Measurements from ENCODE around the gene FAM170A.

Gene FAM170A

GRCh38 chr5:119656023-119656422, 26.7 kb downstream of the FAM170A start:
- H3K27me3 Mint-ChIP-seq (ENCODE audit: low read depth), result no peaks in the 10 kb centered on the region
- TF ChIP-seq, protein P1, sequence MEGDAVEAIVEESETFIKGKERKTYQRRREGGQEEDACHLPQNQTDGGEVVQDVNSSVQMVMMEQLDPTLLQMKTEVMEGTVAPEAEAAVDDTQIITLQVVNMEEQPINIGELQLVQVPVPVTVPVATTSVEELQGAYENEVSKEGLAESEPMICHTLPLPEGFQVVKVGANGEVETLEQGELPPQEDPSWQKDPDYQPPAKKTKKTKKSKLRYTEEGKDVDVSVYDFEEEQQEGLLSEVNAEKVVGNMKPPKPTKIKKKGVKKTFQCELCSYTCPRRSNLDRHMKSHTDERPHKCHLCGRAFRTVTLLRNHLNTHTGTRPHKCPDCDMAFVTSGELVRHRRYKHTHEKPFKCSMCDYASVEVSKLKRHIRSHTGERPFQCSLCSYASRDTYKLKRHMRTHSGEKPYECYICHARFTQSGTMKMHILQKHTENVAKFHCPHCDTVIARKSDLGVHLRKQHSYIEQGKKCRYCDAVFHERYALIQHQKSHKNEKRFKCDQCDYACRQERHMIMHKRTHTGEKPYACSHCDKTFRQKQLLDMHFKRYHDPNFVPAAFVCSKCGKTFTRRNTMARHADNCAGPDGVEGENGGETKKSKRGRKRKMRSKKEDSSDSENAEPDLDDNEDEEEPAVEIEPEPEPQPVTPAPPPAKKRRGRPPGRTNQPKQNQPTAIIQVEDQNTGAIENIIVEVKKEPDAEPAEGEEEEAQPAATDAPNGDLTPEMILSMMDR (IDR thresholded peaks at IDR 0.05; ENCODE audit: unreplicated experiment in 3 of 3), result no peak
- no peaks in the 10 kb centered on the region for H3K36me3 Mint-ChIP-seq (ENCODE audit: low read depth)
- H3K27ac Mint-ChIP-seq, result no peak overlapping the region
- no peaks in the 10 kb centered on the region for H3K9me3 Mint-ChIP-seq
- no peak overlapping the region for H3K4me3 Mint-ChIP-seq
- peaks cover 4% of the 10 kb centered on the region for H3K4me1 Mint-ChIP-seq

GRCh38 chr5:119666542-119666941, 37.2 kb downstream of the FAM170A start:
- Mint-ChIP-seq H3K27me3 (ENCODE audit: low read depth) (no peaks in the 10 kb centered on the region), H3K9me3 (peaks cover 23% of the 10 kb centered on the region), H3K36me3 (ENCODE audit: low read depth) (no peaks in the 10 kb centered on the region), H3K4me3 (no peak overlapping the region), H3K4me1 (no peaks in the 10 kb centered on the region), H3K27ac (no peak overlapping the region)
- TF ChIP-seq, protein P1 (IDR thresholded peaks at IDR 0.05; ENCODE audit: unreplicated experiment in 3 of 3), result no peak

- Mint-ChIP-seq H3K27me3 (ENCODE audit: low read depth) (no peaks in the 10 kb centered on the region), H3K4me3 (no peak overlapping the region), H3K9me3 (peaks cover 7% of the 10 kb centered on the region), H3K4me1 (peaks cover 6% of the 10 kb centered on the region), H3K27ac (no peak overlapping the region), H3K36me3 (ENCODE audit: low read depth) (no peaks in the 10 kb centered on the region)
- TF ChIP-seq, protein P1 (IDR thresholded peaks at IDR 0.05; ENCODE audit: unreplicated experiment in 3 of 3), result no peak
These were observed 49.1 kb downstream of the FAM170A start for GRCh38 chr5:119678351-119679028.

- no peaks in the 10 kb centered on the region for H3K27me3 Mint-ChIP-seq (ENCODE audit: low read depth)
- peaks cover 6% of the 10 kb centered on the region for H3K4me1 Mint-ChIP-seq
- peaks cover 4% of the 10 kb centered on the region for H3K36me3 Mint-ChIP-seq (ENCODE audit: low read depth)
- no peak overlapping the region for H3K4me3 Mint-ChIP-seq
- peaks cover 10% of the 10 kb centered on the region for H3K9me3 Mint-ChIP-seq
- no peak overlapping the region for H3K27ac Mint-ChIP-seq
- TF ChIP-seq, protein P1 (IDR thresholded peaks at IDR 0.05; ENCODE audit: unreplicated experiment in 3 of 3), result no peak
These were observed 50.7 kb downstream of the FAM170A start for GRCh38 chr5:119680080-119680479.

DNA sequence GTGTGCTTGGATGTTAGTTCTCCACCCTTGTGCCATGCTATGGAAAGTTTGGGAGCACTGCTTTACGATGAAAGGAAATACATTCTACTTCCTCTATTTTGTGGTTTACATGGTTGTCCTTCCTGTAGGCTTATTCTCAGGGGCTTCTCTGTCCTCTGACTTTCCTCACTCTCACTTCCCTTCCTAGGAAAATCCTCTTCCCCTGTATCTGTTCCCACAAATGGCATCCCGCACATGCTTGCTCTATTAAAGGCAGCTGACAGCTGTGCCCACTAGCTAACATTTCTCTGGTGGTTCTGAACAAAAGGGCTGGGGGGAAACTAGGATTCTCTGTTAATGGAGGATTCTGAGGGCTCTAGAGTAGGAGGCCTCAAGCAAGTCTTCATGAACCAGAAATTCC, 52.4 kb downstream of the FAM170A start:
- Mint-ChIP-seq H3K27ac (peak overlapping the region in 2 of 3 experiments; percentile 5 to 82), H3K4me1 (peaks cover 6% of the 10 kb centered on the region), H3K36me3 (ENCODE audit: low read depth) (peaks cover 4% of the 10 kb centered on the region), H3K27me3 (ENCODE audit: low read depth) (no peaks in the 10 kb centered on the region), H3K9me3 (peaks cover 10% of the 10 kb centered on the region), H3K4me3 (no peak overlapping the region)
- TF ChIP-seq, protein P1 (IDR thresholded peaks at IDR 0.05; ENCODE audit: unreplicated experiment in 3 of 3), result no peak

DNA sequence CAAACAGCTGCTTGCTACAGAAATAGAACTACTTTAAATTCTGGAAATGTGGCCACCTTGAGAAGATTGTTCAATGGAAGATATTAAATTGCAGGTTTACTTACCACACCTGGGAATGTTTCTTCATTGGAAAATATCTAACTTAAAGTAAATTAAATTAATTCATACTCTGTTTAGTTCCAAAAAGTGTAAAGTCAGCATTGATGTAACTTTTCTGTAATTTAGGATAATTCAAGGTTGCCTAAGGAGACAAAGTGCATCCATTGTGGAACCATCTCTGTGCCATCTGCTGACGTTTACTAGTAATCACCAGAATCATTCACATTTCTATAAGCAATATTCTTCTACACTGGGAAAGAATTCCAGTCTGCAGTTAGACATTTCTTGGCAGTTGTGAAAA, 53.0 kb downstream of the FAM170A start:
- H3K4me1 Mint-ChIP-seq, result peaks cover 6% of the 10 kb centered on the region
- no peaks in the 10 kb centered on the region for H3K27me3 Mint-ChIP-seq (ENCODE audit: low read depth)
- no peak overlapping the region for H3K4me3 Mint-ChIP-seq
- peaks cover 4% of the 10 kb centered on the region for H3K36me3 Mint-ChIP-seq (ENCODE audit: low read depth)
- TF ChIP-seq, protein P1 (IDR thresholded peaks at IDR 0.05; ENCODE audit: unreplicated experiment in 3 of 3), result no peak
- H3K27ac Mint-ChIP-seq, result no peak overlapping the region
- H3K9me3 Mint-ChIP-seq, result peaks cover 10% of the 10 kb centered on the region
